ENCODE results near the gene MXD1.

Gene MXD1

DNA sequence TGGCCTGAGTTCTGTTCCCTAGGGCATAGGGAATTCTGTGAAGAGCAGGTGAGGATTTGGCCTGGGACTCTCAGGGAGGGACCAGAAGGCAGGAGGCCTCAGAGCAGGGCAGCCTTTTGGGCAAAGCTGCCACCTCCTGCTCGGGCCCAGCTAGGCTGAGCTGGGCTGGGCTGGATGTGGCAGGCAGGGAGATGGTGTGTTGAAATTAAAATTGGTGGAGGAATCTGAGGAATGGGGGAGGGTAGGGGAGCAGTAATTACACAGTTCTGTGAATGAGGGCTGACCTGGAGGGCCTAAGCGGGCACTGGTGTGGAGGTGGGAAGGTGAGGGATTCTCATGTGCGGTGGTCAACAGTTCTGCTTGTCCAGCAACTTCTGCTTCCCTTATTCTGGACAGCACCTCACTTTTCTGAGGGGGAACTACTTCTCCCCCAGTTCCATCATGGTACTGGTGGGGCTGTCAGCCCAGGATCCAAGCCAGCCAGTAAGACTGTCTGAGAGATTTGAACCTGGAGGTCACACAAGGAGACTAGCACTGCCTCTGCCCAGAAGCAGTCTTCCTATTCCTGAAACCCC, 68.6 kb downstream of the MXD1 start:
- no peak for DNase-seq

DNA sequence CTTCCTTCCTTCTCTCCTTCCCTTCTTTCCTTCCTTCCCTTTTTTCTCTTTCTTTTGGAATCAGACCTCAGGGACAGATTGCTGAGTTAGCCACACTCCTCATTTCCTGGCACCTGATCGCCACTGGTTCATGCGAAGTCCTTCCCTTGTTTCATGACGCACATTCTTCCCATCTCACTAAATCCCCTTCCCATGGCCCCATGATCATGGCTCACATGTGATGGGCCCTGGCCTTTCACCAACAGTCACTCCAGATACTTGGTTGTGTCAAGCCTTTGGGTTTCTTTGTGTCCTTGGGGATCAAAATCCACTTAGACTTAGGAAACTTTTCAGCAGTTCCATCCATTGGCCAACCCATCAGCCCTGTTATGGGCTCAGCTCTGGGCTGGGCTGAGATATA, 70.3 kb downstream of the MXD1 start:
- DNase-seq = no peak

- no peak for DNase-seq
These were observed 70.8 kb downstream of the MXD1 start for GRCh38 chr2:69985688-69986087.

DNA sequence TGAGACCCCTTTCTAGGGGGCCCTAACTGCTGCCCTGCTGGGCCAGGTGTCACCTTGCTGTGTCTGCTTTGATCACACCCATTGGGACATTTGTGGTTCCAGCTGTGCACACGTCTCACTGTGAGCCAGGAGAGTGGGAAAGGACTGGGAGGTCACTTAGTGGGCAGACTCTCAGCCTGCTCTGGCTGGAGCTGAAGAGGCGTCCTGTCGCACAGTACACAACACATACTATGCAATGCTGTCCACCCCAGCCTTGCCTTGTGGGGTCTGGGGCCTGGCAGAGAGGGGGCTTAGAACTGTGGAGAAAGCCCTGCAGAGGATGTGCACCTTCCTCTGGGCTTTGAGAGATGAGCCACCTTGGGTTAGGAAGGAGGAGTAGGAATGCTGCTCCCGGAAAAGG, 71.8 kb downstream of the MXD1 start:
- DNase-seq = no peak

- DNase-seq = no peak
These were observed 73.3 kb downstream of the MXD1 start for GRCh38 chr2:69988086-69988635.

DNA sequence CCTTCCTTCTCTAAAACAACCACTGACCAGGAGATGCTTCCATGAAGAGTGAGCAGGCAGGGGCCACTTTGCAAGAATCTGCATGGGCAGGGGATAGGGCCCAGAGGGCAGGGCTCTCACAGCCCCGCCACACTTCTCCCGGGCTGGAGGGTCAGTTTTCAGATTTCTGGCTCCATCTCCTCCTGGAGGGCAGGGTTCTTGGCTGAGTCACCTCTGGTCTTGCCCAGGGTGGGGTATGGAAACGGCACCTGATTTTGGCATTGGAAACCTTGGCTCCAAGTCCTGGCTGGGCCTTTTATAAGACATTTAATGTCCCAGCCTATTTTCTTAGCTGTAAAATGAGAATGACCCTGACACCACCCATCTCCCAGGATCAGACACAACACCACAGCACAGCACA, 74.1 kb downstream of the MXD1 start:
- no peak for DNase-seq

DNA sequence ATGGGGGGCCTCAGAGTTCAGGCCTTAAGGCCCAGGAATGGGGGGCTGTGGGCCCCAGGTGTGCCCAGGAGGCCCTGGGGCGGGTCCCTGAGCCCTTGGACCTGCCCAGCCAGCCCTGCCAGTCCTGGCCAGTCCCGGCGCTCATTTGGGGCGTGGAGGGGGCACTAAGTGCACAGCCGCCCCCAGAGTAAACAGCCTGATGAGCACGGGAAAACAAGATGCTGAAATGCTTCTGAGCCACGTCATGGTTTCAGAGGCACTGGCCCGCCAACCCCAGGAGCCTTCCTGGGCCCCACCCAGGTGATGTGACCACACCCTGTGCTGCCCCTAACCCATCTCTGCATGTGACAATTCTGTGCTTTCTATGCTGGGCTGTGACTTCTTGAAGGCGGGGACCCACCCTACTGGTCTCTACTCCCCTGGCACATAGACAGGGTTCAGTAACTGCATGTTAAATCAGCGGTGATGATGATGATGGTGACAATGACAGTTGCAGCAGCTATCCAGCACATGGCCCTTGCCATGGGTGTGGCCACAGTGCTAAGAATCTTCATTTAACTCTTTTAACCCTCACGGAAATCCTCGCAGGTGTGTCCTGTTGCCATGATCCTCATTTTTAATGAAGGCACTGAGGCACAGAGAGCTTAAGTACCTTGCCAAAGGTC, 74.7 kb downstream of the MXD1 start:
- no peak for DNase-seq

Measured in GOT3 (cell line).